H1 (cell line): Measurements from ENCODE around the gene CCDC117. TPM values are rescaled to one million over a fixed set of nuclear protein-coding genes. Genes with fewer than 3 reads are reported as not detected.

Experiments used
- BRCA1 ChIP-seq: IDR thresholded peaks from 2 replicates; pipeline ENCODE4 v1.6.1; 2012; ENCODE audit warnings: low read depth, low read length, improper control_type of control experiment
- MAFK ChIP-seq: IDR thresholded peaks from 2 replicates; pipeline ENCODE4 v1.6.1; 2012; ENCODE audit warnings: low read depth, mild to moderate bottlenecking, improper control_type of control experiment, low read length
- POU5F1 ChIP-seq: IDR thresholded peaks from 2 replicates; pipeline ENCODE4 v1.6.1; 2011; ENCODE audit warnings: low read depth, mild to moderate bottlenecking, low read length, moderate library complexity
- RAD21 ChIP-seq, 2 experiments: IDR thresholded peaks in 1 of 2; conservative IDR thresholded peaks in 1 of 2; 2 replicates each; pipeline ENCODE4 v1.6.1; 2011; ENCODE audit warnings: low read depth in 2 of 2, low read length in 2 of 2, improper control_type of control experiment in 1 of 2, inconsistent platforms in 1 of 2, mild to moderate bottlenecking in 1 of 2, moderate library complexity in 1 of 2
- SIRT6 ChIP-seq: IDR thresholded peaks from one replicate; pipeline ENCODE4 v1.7.1; 2012; ENCODE audit warnings: low read length, inconsistent platforms
- TAF7 ChIP-seq: optimal IDR thresholded peaks from 2 replicates; pipeline ENCODE3; 2011; ENCODE audit warnings: low read depth, mild to moderate bottlenecking, inconsistent platforms, low read length, moderate library complexity, borderline replicate concordance
- polyA plus RNA-seq, 7 experiments: library from polyadenylated mRNA; depleted of rRNA in 3 of 7; stranded (reverse) in 5 of 7; unstranded in 2 of 7; fragments of >200 nt in 5 of 7; fragments of 200-250 nt in 2 of 7; gene quantifications; 1 replicate in 5 of 7; 2 replicates in 1 of 7; 4 replicates in 1 of 7; pipeline versions ENCODE4 v1.2.1 to v1.2.3, GENCODE V29; 2011 to 2013; ENCODE audit warnings: missing spikeins in 2 of 7, mixed read lengths in 2 of 7
- total RNA-seq: library from RNA; stranded (reverse); fragmentation: NEBNext Ultra II Directional; extraction: Animal tissue kit (Norgen Biotek cat#: 25700); gene quantifications from 2 replicates; pipeline ENCODE4 v1.2.1, GENCODE V29; 2021
- TF ChIP-seq, protein P1 (sequence below): IDR thresholded peaks from 2 replicates; pipeline ENCODE4 v1.6.1; 2012; ENCODE audit warnings: inconsistent platforms
- TF ChIP-seq, protein P2 (sequence below): IDR thresholded peaks from 2 replicates; pipeline ENCODE4 v1.6.1; 2011; ENCODE audit warnings: low read depth, mild to moderate bottlenecking, low read length; ENCODE audit not compliant: insufficient read depth

The CCDC117 gene
- total and polyA plus RNA-seq, 2 of the 8 experiments (the other 6 are each of a cell fraction or from before 2014, with no cell fraction given), result 9.1 to 43.1 TPM

DNA sequence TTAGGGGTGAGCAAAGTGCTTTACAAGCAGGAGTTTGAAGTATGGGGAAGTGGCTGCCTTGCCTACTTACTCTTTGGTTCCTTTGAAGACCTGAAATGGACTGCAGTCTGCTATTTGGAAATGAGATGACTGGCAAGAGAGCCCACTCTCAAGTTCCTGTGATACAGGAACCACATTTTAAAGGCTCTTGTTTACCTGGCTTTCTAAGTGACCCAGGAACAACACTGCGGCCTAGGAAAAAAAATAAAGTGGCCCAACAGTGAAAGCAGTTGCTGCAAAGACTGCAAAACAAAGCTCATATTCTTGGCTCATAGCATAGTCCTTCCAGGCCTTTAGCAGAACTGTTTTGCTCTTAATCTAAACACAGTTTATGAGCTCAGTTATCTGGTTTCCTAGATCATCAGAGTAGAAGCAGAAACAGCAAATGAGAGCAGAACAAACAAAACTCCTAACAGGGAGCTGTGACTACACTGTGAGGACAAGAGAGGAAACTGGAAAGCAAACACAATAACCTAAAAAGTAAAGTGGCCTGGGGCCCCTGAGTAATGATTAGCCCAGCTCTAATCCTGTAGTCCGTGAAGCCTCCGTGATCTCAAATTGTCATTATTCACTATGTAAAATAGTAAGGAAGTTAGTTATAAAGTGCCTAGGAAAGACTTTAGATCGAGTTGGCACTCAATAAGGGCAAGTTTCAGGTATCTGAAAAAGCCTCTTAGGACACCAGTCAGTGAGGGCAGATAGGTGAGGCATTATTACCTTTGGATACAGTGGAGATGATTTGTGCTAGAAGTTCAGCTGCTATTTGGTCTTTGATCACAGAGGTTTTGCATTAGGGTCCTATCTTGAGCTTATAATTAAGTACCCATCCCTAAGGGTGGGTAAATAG, 11.5 kb downstream of the CCDC117 start (continued):
- TF ChIP-seq, protein P1, sequence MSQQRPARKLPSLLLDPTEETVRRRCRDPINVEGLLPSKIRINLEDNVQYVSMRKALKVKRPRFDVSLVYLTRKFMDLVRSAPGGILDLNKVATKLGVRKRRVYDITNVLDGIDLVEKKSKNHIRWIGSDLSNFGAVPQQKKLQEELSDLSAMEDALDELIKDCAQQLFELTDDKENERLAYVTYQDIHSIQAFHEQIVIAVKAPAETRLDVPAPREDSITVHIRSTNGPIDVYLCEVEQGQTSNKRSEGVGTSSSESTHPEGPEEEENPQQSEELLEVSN, result no peak
- TF ChIP-seq TAF7 (no peak), SIRT6 (no peak), BRCA1 (no peak), MAFK (no peak), POU5F1 (no peak), RAD21 (IDR thresholded peaks at IDR 0.05 in 1 of 2, conservative IDR thresholded peaks at IDR 0.05 in 1 of 2; ENCODE audit: low read depth in 2 of 2, low read length in 2 of 2) (no peak)
- TF ChIP-seq, protein P2, sequence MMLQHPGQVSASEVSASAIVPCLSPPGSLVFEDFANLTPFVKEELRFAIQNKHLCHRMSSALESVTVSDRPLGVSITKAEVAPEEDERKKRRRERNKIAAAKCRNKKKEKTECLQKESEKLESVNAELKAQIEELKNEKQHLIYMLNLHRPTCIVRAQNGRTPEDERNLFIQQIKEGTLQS, result no peak
